ENCODE data around the gene LRRC8E. TPM values are rescaled to one million over a fixed set of nuclear protein-coding genes. Genes with fewer than 3 reads are reported as not detected.

LRRC8E gene
- total RNA-seq, 4 donors from 2014 or later: 27.3 to 31.8 (median 29.8) TPM

GRCh38 chr19:7904074-7905020, 16.0 kb downstream of the LRRC8E start:
- WGBS, 2 donors: 15 to 29% methylated on average over 20 to 36 of the region's 68 CpGs
- peak in 1 of 2 donors; percentile 55 for DNase-seq (ENCODE audit: low spot score in 2 of 2)
- H3K4me3 ChIP-seq (ENCODE audit: low read depth, poor library complexity, severe bottlenecking): peak overlapping the region; percentile 76
- TF ChIP-seq POLR2A (IDR thresholded peaks at IDR 0.05): no peak
- intact Hi-C loops (cut with DNase I; ENCODE audit: low total_unique reads): no loop called here

- no peak for TF ChIP-seq CTCF (IDR thresholded peaks at IDR 0.05)
- no peak for TF ChIP-seq POLR2A (IDR thresholded peaks at IDR 0.05)
- 57 to 63% methylated on average over 10 of the region's 10 CpGs for WGBS, 2 donors
- peak; percentile 15 to 86 for DNase-seq (ENCODE audit: low spot score in 2 of 2)
- no peak overlapping the region for H3K4me3 ChIP-seq (ENCODE audit: low read depth, poor library complexity, severe bottlenecking)
- intact Hi-C loops (cut with DNase I; ENCODE audit: low total_unique reads): no loop called here
Observed at GRCh38 chr19:7905268-7905667, 17.0 kb downstream of the LRRC8E start.

GRCh38 chr19:7905859-7906258, 17.5 kb downstream of the LRRC8E start:
- intact Hi-C loops (cut with DNase I; ENCODE audit: low total_unique reads): no loop called here
- no peak for TF ChIP-seq CTCF (IDR thresholded peaks at IDR 0.05)
- no peak for TF ChIP-seq POLR2A (IDR thresholded peaks at IDR 0.05)
- DNase-seq (ENCODE audit: low spot score in 2 of 2): peak in 1 of 2 donors; percentile 16
- no peak overlapping the region for H3K4me3 ChIP-seq (ENCODE audit: low read depth, poor library complexity, severe bottlenecking)
- 89 to 91% methylated on average over 10 of the region's 10 CpGs for WGBS, 2 donors

- no peak overlapping the region for H3K4me3 ChIP-seq (ENCODE audit: low read depth, poor library complexity, severe bottlenecking)
- TF ChIP-seq CTCF (IDR thresholded peaks at IDR 0.05) (no peak), POLR2A (IDR thresholded peaks at IDR 0.05) (no peak)
- intact Hi-C loops (cut with DNase I; ENCODE audit: low total_unique reads): no loop called here
- 66 to 74% methylated on average over 19 of the region's 19 CpGs for WGBS, 2 donors
- DNase-seq (ENCODE audit: low spot score in 2 of 2): no peak
Observed at GRCh38 chr19:7907122-7907521, 18.8 kb downstream of the LRRC8E start.

- no peak for TF ChIP-seq CTCF (IDR thresholded peaks at IDR 0.05)
- no peak for TF ChIP-seq POLR2A (IDR thresholded peaks at IDR 0.05)
- DNase-seq (ENCODE audit: low spot score in 2 of 2): no peak
- no peak overlapping the region for H3K4me3 ChIP-seq (ENCODE audit: low read depth, poor library complexity, severe bottlenecking)
- intact Hi-C loops (cut with DNase I; ENCODE audit: low total_unique reads): no loop called here
- 77 to 82% methylated on average over 11 of the region's 11 CpGs for WGBS, 2 donors
Observed at GRCh38 chr19:7907544-7907943, 19.2 kb downstream of the LRRC8E start.

GRCh38 chr19:7908078-7908699, 19.9 kb downstream of the LRRC8E start:
- TF ChIP-seq POLR2A (IDR thresholded peaks at IDR 0.05) (no peak), CTCF (IDR thresholded peaks at IDR 0.05) (no peak)
- no peak for DNase-seq (ENCODE audit: low spot score in 2 of 2)
- intact Hi-C loops (cut with DNase I; ENCODE audit: low total_unique reads): no loop called here
- H3K4me3 ChIP-seq (ENCODE audit: low read depth, poor library complexity, severe bottlenecking): no peak overlapping the region
- 76% methylated on average over 14 of the region's 14 CpGs for WGBS, 2 donors
